Islet precursor cell (in vitro differentiated cells): Measurements from ENCODE around the gene CGAS.
"Not testable (repeated sequence)": the region's sequence is repeated elsewhere in the genome, so short reads cannot be mapped to it uniquely, and the experiment has no call there.

Experiments
- DNase-seq: peaks from one replicate; pipeline ENCODE4 v3.0.0-alpha.2; 2018

Gene CGAS

DNA sequence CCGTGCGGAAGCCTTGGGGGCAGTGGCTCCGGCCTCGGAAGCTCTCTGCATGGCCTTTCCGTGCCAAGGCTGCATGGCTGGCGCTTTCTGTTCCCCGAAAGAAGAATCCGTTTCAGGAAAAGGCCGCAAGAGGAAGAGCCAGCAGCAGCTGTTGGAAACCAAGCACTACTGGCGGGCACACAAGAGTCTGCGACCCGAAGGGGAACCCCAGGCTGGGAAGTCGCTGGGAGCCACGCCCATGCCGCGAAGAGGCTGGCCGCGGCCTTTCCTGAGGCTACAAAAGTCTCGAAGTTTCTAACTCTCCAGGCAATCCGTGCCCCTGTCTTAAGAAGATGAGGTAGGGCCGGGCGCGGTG lies at the start of gene CGAS:
CGAS (minus strand) TSS at position 191 of the 355 bp plus-strand sequence; CDS start at position 75, 116 bp downstream.
- DNase-seq, result no peak

- no peak for DNase-seq
These were observed 45.8 kb upstream of the CGAS start for GRCh38 chr6:73497915-73498314.

DNA sequence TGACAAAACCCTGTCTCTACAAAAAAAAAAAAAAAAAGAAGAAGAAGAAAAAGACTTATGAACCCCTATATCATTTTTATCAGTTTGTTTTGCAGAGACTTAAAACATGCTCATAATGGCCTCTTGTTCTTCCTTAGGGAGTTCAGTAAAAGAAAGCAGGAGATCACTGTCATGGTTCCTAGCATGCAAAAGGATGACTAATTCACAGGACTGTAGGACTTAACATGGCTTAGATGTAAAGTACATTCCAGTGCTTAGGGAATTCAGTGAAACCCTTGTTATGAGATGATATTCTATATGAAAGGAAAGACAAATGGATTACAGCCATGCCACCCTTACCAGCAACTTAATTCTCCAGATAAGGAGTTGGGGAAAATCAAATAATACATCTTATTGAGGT lies 39.3 kb upstream of the CGAS start:
- no peak for DNase-seq

GRCh38 chr6:73487473-73487872 lies 35.4 kb upstream of the CGAS start:
- DNase-seq, result no peak

GRCh38 chr6:73484438-73484837 lies 32.3 kb upstream of the CGAS start:
- DNase-seq, result no peak

DNA sequence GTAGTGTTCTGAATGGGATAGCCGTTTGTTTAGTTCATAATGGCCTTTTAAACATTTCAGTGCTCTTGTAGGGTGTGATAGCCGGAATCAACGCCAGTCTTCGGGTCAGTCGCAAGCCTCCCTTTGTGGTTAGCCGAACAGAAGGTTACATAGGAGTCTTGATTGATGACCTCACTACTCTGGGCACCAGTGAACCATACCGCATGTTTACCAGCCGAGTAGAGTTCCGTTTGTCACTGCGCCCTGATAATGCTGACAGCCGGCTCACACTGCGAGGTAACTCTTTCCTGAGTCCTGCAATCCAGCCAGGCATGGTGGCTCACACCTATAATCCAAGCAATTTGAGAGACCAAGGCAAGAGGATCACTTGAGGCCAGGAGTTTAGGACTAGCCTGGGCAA lies 29.9 kb upstream of the CGAS start:
- DNase-seq, result no peak

DNA sequence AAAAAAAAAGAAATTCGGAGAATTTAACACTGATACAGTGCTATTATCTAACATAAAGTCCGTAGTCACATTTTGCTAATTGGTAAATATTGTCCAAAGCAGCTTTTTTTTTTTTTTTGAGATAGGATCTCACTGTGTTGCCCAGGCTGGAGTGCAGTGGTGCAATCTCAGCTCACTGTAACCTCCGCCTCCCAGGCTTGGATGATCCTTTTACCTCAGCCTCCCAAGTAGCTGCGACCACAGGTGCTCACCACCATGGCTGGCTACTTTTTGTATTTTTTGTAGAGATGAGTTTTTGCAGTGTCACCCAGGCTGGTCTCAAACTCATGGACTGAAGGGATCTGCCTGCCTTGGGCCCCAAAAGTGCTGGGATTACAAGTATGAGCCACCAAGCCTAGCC lies 25.3 kb upstream of the CGAS start:
- DNase-seq, result no peak

- DNase-seq, result no peak
These were observed 24.6 kb upstream of the CGAS start for GRCh38 chr6:73476723-73477122.

DNA sequence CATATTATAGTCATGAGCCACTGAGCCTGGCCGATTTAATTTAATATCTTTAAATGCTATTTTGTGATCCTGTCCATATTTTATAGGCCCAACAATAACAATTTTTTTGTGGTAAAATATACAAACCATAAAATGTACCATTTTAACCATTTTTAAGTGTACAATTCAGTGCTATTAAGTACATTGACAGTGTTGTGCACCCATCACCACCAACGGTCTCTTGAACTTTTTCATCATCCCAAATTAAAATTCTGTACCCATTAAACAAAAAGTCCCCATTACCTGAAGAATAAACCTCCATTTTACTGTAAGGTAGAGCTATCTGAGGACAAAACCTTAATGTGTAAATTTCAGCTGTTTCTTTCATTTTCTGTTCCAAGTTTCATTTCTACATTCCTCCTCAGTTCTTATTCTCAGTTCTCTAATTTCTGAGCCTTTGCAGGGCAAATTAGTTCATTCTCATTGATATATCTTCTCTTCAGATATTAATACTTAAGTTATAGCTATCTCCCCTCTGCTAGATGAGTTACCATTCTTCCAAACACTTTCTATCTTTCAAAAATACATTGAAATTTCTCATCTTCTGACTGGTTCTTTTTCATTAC lies 19.7 kb upstream of the CGAS start:
- DNase-seq, result no peak

GRCh38 chr6:73461537-73462350 lies 9.6 kb upstream of the CGAS start, which contains the start of gene MTO1:
MTO1 (plus strand) TSS chr6:73461737; CDS start chr6:73461855, 118 bp downstream.
- peak; percentile 91 for DNase-seq

DNA sequence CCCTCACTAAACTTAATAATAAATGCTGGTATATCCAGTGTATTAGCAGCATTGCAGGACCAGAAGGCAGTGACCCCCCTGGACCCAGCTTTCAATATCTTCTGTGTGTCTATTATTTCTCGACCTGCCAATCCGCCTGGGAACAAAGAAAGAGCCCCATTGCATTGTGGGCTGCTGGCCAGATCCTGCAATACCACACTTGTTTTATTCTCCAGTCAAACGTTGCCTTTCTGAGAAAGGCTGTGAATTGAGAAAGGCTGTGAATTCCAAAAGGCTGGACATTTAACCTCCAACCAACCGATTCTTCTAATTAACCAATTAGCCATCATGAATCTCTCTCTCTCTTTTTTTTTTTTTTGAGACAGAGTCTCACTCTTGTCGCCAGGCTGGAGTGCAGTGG lies 8.0 kb upstream of the CGAS start:
- DNase-seq, result no peak

DNA sequence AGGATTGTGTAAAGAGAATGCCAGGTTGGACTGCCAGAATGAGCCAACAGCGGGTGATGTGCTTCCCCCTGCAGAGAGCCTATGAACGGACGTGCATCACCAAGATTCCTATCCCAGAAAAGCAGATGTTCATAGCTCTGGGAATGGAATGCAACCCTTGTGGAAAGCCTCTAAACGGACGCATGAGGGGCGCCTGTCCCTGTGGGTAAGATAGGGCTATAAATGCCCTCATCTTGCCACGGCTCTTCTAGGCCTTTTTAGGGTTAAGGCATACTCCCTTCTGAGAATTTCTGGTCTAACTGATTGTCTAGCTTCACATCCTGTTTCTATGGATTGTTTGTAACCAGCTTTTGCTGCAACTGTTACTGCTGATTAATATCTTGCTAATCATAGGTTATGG lies 7.4 kb upstream of the CGAS start:
- not testable (repeated sequence) for DNase-seq

DNA sequence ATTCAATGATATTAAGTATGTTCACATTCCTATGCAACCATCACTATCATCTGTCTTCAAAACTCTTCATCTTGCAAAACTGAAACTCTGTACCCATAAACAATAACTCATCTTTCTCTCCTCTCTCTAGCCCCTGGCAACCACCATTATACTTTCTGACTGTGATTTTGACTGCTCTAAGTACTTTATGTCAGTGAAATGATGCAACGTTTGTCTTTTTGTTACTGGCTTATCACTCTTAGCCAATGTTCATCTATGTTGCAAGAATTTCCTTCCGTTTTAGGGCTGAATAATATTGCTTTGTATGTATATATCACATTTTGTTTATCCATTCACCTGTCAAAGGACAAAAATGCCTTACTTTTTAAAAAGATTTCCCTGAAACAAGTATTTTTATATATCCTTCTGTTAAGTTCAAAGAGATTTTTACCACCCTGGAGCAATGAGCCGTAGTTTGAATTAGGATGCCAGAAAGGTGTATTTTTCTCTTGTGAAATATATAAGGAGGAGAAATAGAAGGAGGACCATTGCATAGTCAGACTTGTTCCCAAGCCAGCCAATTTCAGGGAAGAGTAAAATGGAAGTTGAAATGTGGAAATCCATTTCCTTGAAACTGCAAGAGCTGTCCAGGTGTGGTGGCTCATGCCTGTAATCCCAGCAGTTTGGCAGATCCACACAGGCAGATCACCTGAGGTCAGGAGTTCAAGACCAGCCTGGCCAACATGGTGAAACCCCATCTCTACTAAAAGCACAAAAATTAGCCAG lies 4.0 kb upstream of the CGAS start:
- peak; percentile 4 for DNase-seq

DNA sequence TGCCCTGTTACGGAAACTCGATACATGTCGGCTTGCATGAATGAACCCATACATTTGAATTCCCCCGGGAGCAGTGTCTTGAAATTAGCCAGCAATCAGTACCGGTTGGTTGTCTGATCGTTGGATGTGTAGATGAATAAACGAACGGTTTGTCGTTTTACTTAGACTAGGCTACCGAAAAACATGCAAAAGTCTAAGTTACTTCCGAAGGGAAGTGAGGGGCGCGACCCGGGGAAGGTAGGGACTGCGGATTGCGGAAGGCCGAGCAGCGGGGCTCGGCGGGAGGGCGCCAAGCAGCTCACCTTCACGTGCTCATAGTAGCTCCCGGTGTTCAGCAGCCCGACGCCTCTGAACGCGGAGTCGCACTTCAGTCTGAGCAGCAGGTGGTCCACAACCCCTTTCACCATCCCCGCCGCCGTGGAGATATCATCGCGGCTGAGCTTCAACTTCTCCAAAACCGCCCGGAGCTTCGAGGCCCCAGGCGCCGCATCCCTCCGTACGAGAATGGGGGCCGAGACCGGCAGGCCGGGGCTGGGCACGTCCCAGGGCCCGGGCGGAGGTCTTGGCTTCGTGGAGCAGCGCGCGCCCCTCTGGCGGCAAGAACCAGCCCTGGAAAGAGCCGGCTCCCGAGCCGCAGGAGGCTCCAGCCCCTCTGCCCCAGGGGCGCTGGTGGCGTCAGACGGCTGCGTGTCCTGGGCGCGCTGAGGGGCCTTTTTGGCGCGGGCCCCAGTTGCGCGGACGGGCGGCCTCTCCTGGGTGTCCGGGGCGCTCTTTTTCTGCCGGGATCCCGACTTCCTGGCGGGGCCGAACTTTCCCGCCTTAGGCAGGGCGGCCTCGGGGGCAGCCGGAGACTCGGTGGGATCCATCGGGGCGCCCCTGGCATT lies 632 bp downstream of the CGAS start:
- peak; percentile 50 for DNase-seq

- no peak for DNase-seq
These were observed 8.5 kb downstream of the CGAS start for GRCh38 chr6:73443555-73443954.

GRCh38 chr6:73435236-73435635 lies 16.9 kb downstream of the CGAS start:
- no peak for DNase-seq

- no peak for DNase-seq
These were observed 30.6 kb downstream of the CGAS start for GRCh38 chr6:73421534-73421933.

DNA sequence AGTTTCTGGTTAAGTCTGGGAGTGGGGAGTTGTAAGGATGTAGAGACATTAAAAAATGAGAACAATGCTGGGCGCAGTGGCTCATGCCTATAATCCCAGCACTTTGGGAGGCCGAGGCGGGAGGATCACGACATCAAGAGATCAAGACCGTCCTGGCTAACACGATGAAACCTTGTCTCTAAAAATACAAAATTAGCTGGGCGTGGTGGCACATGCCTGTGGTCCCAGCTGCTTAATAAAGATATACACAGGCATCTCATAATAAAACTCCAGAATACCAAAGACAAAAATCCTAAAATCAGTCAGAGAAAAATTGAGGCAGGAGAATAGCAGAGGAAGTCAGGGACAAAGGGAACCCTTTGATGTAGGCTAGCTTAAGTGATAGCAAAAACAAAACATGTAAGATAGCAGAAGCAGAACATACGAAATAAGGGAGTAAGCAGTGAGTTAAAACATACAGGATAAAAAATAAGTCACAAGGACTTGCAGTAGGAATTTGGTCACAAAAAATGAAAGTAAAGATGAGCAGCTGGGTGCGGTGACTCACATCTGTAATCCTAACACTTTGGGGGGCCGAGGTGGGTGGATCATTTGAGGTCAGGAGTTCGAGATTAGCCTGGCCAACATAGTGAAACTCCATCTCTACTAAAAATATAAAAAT lies 33.9 kb downstream of the CGAS start:
- no peak for DNase-seq

- DNase-seq, result no peak
These were observed 39.0 kb downstream of the CGAS start for GRCh38 chr6:73413102-73413501.

- no peak for DNase-seq
These were observed 42.7 kb downstream of the CGAS start for GRCh38 chr6:73409395-73409794.

GRCh38 chr6:73400656-73401055 lies 51.4 kb downstream of the CGAS start:
- DNase-seq, result no peak

DNA sequence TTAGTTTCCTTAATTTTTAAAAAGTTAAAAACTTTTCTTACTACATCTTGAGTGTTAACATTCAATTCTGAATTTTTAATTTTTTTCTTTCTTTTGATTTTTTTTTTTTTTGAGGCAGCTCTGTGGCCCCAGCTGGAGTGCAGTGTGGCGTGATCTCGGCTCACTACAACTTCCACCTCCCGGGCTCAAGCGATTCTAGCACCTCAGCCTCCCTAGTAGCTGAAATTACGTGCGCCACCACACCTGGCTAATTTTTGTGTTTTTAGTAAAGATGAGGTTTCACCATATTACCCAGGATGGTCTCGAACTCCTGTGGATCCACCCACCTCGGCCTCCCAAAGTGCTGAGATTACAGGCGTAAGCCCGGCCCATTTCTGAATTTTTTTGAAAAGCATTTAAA lies 56.2 kb downstream of the CGAS start:
- no peak for DNase-seq
